ENCODE results near the gene DDI2.

DDI2 gene

DNA sequence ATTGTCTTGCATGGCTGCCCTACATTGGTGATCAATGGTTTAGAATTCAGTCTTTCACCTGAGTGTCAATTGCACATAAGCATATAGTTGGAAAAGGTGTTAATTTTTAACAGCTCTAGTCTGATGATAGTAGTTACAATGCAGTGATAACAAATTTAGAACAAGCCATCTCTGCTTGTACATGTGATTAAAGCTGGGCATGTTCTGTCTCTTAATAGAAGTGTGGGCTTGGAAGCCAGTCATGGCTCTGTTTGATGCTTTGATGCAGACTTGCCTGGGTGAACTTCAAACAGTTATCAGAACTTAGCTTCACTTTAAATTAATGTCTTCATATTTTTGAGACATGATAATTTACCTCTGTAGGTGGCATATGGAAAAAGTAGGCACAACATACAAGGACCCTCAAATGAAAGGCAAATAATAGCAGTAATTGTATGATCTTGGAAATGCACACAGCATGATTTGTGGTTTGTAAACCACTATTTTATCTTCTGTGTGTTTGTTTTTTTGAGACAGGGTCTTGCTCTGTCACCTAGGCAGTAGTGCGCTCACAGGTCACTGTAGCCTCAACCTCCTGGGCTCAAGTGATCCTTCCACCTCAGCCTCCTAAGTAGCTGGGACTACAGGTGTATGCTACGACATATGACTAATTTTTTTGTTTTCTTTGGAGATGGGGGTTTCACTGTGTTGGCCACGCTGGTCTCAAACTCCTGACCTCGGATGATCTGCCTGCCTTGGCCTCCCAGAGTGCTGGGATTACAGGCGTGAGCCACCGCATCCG, 3.8 kb downstream of the DDI2 start:
- DNase-seq (ENCODE audit: low read depth, low spot score) = no peak
- TF ChIP-seq, protein P1, sequence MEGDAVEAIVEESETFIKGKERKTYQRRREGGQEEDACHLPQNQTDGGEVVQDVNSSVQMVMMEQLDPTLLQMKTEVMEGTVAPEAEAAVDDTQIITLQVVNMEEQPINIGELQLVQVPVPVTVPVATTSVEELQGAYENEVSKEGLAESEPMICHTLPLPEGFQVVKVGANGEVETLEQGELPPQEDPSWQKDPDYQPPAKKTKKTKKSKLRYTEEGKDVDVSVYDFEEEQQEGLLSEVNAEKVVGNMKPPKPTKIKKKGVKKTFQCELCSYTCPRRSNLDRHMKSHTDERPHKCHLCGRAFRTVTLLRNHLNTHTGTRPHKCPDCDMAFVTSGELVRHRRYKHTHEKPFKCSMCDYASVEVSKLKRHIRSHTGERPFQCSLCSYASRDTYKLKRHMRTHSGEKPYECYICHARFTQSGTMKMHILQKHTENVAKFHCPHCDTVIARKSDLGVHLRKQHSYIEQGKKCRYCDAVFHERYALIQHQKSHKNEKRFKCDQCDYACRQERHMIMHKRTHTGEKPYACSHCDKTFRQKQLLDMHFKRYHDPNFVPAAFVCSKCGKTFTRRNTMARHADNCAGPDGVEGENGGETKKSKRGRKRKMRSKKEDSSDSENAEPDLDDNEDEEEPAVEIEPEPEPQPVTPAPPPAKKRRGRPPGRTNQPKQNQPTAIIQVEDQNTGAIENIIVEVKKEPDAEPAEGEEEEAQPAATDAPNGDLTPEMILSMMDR (IDR thresholded peaks at IDR 0.05; ENCODE audit: low read depth, low read length) = no peak
- no peak overlapping the region for H3K4me3 ChIP-seq (ENCODE audit: low read depth, low read length)
- in situ Hi-C loops (cut with HindIII; ENCODE audit: low sequenced_read_pairs) = no loop called here

DNA sequence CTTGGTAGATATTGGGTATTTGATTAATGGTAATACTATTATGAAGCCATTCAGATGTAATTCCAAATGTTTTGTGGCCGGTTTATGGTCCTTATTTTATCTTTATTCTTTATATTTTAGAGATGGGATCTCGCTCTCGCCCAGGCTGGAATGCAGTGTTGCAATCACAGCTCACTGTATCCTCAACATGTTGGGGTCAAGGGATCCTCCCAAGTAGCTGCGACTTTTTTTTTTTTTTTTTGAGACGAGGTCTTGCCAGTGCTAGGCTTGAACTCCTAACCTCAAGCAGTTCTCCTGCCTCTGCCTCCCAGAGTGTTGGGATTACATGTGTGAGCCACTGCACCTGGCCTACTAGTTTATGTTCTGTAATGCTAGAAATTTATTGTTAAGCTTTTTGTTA, 4.7 kb downstream of the DDI2 start:
- no peak overlapping the region for H3K4me3 ChIP-seq (ENCODE audit: low read depth, low read length)
- in situ Hi-C loops (cut with HindIII; ENCODE audit: low sequenced_read_pairs) = no loop called here
- TF ChIP-seq, protein P1 (IDR thresholded peaks at IDR 0.05; ENCODE audit: low read depth, low read length) = no peak
- no peak for DNase-seq (ENCODE audit: low read depth, low spot score)

DNA sequence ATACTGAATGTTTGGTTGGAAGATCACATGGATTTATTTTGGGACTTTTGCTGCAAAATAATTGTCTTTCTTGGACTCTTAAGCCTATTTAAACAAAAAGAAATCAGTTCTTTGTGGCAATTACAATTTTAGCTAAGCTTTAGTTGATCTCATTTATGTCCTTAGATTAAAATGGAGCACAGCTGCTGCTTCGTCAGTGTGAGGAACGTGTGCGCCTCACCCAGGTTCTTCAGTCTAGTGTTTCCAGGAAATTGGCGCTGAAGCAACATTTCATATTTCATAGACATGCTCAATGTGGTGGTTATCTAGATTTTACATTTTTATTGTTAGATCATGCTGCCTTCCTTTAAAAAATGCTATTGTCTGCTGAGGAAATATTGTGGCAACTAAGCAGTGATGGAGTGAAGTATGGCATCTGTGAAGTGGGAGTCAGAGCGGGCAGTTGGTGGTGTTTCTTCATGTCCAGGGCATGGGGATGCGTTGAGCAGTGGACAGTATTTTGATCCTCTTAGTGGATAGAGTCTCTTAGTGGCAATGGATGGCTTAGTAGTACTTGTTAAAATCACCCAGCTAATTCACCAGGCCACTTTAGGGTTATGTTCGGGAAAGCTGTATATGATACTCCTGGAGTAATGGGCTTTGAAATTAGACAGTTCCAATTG, 5.6 kb downstream of the DDI2 start:
- no peak for DNase-seq (ENCODE audit: low read depth, low spot score)
- H3K4me3 ChIP-seq (ENCODE audit: low read depth, low read length) = no peak overlapping the region
- in situ Hi-C loops (cut with HindIII; ENCODE audit: low sequenced_read_pairs) = no loop called here
- TF ChIP-seq, protein P1 (IDR thresholded peaks at IDR 0.05; ENCODE audit: low read depth, low read length) = no peak

DNA sequence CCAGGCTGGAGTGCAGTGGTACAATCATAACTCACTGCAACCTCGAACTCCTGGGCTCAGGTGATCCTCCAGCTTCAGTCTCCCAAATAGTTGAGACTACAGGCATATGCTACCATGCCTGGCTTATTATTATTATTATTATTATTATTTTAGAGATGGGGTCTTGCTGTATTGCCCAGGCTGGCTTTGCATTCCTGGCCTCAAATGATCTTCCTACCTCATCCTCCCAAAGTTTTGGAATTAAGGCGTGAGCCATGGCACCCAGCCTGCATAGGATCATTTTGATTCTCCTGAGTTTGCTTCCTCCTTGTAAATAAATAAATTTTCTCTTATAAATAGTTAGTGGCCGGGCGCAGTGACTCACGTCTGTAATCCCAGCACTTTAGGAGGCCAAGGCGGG, 6.2 kb downstream of the DDI2 start:
- TF ChIP-seq, protein P1 (IDR thresholded peaks at IDR 0.05; ENCODE audit: low read depth, low read length) = no peak
- in situ Hi-C loops (cut with HindIII; ENCODE audit: low sequenced_read_pairs) = no loop called here
- H3K4me3 ChIP-seq (ENCODE audit: low read depth, low read length) = no peak overlapping the region
- no peak for DNase-seq (ENCODE audit: low read depth, low spot score)

DNA sequence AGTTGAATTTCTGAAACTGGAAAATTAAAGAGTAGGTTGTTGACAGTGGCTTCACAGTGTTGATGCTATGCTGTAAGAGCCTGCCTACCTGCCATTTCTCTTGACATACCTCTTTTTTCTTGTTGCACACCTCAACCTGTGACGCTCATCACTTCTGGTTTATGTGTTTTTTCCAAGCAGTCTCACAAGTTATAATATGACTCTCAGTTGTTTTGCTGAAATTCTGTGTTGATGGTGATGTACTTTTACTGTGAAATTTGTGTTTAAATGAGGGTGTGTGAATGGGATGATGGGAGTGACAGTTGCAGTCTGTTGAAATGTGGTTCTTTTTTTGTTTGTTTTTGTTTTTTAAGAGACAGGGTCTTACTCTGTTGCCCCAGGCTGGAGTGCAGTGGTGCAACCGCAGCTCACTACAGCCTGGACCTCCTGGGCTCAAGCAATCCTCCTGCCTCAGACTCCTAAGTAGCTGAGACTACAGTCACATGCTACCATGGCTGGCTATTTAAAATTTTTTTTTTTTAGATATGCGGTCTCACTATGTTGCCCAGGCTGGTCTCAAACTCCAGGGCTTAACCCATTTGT, 7.0 kb downstream of the DDI2 start:
- TF ChIP-seq, protein P1 (IDR thresholded peaks at IDR 0.05; ENCODE audit: low read depth, low read length) = no peak
- no peak overlapping the region for H3K4me3 ChIP-seq (ENCODE audit: low read depth, low read length)
- no peak for DNase-seq (ENCODE audit: low read depth, low spot score)
- in situ Hi-C loops (cut with HindIII; ENCODE audit: low sequenced_read_pairs) = no loop called here

DNA sequence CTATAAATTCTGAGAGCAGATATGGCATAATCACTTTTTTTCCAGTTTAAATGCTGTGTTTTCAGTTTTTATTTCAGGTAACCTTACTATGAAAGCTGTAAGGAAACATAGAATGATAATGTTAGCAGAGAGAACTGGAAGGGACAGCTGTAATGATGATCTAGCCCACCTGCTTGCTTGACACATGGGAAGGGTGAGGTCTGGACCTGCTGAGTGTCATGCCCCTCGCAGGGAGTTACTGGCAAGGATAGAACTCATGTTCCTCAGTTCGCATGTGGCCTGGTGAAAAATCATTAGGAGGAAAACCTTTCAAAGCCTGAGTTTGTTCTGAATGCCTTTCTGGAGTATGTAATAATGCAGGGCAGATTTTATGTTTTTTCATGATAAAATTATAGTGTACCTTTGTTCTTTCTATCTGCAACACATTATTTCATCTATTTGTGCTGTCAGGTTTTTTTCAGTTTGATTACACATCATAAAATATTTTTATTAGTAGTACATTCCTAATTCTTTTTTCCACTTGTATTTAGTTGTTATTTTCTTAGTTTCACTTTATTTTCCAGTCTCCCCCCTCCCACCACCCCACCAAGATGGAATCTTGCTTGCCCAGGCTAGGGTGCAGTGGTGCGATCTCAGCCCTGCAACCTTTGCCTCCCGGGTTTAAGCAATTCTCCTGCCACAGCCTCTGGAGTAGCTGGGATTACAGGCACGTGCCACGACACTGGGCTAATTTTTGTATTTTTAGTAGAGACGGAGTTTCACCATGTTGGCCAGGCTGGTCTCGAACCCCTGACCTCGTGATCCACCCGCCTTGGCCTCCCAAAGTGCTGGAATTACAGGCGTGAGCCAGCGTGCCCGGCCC, 8.0 kb downstream of the DDI2 start:
- TF ChIP-seq, protein P1 (IDR thresholded peaks at IDR 0.05; ENCODE audit: low read depth, low read length) = no peak
- DNase-seq (ENCODE audit: low read depth, low spot score) = no peak
- in situ Hi-C loops (cut with HindIII; ENCODE audit: low sequenced_read_pairs) = no loop called here
- H3K4me3 ChIP-seq (ENCODE audit: low read depth, low read length) = no peak overlapping the region
